NCI-H1436 (cell line): ENCODE results near the gene PSMB11.

Source experiments
- DNase-seq: peaks from one replicate; lab custom pipeline; 2025; lab: John Stamatoyannopoulos, UW

Gene PSMB11

GRCh38 chr14:23015618-23016017, 26.4 kb upstream of the PSMB11 start:
- DNase-seq, result no peak

- no peak for DNase-seq
Measured at GRCh38 chr14:23017091-23017490, 24.9 kb upstream of the PSMB11 start.

DNA sequence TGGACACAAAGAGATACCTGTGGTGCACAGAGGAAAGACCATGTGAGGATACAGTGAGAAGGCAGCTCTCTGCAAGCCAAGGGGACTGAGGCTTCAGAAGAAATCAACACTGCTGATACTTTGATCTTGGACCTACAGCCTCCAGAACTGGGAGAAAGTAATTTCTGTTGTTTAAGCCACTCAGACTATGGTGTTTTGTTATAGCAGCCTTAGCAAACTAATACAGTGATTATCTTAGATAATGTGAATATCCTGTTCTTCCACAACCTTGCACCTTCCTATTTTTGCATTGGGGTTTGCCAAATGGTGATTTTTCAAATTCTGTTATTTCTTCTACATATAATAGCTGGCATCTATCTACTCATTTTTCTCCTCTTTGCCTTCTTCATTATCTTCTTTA, 23.9 kb upstream of the PSMB11 start:
- DNase-seq, result no peak

DNA sequence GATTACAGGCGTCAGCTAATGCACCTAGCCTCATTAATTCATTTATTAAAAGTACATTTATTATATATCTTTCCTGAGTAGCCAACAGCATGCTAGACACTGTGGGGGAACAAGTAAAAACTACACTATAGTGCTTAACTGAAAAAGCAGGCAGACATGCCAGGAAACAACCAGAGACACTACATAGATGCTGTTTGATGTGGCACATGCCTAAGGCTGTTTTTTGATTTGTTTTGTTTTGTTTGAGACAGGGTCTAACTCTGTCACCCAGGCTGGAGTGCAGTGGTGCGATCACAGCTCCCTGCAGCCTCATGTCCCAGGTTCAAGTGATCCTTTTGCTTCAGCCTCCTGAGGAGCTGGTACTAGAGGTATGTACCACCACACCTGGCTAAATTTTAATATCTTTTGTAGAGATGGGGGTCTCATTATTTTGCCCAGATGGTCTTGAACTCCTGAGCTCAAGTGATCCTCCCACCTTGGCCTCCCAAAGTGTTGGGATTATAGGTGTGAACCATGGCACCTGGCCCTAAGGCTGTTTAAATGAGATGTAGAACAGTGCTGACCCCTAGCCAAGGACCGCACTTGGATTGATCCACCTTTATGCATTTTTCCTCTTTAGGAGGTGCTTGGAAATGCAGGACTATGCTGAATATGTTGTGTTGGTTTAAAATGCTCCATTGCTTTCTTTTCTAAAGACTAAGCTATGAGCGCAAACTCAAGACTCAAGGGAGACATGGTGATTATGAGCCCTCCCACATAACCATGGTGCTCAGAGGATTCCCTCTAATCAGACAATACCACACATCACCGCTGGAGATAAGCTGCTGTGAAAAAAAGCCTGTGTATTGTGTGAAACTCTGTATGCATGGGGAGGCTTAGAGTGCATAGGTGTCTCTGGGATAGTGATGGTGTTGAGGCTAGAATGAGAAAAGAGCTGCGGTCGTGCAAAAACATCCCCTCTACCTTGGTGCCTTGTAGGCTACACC, 21.6 kb upstream of the PSMB11 start:
- DNase-seq, result no peak

DNA sequence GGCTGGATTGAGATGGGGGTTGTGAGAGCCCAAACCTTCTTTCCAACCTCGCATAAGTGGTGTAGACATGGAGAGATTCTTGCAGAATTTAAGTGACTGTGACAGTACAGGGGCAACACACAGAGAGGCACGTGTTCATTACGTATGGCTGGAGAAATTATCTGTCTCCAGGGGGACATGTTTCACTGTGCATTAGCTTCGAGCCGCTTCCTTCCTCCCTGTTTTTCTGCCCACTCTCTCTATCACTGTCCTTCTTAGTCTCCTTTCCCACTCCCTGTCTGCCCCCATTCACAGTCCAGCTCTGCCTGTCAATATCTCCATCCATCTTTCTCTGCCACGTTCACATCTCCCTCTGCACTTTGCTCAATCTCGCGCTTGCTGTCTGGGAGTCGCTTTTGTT, 20.6 kb upstream of the PSMB11 start:
- no peak for DNase-seq

DNA sequence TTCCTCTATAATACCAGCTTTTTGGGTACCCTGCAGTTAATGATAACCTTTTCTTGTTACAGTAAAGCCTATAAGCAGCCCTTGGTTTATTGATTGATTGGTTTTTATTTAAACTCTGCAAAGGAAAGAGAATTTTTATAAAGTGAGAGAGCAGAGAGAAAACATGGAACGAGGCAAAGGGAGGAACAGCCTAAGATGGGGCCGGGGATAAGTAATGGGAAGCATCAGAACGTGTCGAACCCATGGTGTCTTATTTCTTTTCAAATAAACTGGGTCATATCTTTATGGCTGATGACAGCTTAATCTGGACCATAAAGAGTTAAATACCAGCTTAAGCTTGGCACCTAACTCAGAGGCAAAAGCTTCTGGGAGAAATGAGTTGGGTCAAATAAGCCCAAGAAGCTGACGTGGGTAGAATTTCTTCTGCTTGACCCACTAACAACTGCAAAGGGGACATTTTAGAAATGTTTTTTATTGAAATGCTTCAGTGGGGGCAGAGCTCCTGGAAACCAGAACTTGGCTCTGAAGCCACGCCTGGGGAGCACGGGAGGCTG, 20.0 kb upstream of the PSMB11 start:
- no peak for DNase-seq

GRCh38 chr14:23023022-23023794, 18.8 kb upstream of the PSMB11 start:
- no peak for DNase-seq

GRCh38 chr14:23023795-23024152, 18.2 kb upstream of the PSMB11 start:
- DNase-seq, result no peak

DNA sequence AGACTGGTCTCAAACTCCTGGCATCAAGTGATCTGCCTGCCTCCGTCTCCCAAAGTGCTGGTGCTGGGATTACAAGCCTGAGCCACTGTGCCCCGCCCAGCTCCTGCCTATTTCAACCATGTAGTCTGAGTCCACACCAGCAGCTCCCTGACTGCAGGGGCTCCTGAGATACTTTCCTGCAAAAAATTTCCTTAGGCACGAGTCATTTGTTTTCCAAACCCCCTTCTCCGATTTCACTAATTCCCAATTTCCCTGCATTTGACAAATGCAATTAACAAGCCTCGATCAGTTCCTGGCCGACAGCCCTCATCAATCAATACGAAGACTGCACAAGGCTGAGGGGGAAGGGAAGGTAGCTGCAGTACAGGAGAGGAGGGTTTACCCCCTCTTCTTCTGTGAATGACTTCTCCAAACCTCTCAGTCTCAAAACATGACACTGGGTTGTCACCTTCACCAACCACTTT, 17.4 kb upstream of the PSMB11 start:
- DNase-seq, result no peak

- DNase-seq, result no peak
Measured at GRCh38 chr14:23025151-23025814, 16.7 kb upstream of the PSMB11 start.

DNA sequence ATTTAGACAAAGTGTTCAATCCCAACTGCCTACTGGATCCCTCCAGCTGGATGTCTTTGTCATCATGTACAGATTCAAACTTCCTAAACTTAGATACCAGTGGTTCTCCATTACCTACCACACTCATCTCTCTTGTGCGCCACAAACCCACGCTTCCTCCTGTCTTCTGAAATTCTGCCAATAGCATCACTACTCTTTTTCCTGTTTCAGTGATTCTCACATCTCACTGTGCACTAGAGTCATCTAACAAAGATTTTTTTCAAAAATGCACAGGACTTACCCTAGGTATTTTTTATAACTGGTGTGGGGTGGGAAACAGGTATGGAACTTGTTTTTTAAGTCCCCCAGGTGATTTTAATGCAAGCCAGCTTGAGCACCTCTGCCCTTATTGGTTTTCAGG, 13.2 kb upstream of the PSMB11 start:
- DNase-seq, result no peak

- DNase-seq, result no peak
Measured at GRCh38 chr14:23030936-23031335, 11.1 kb upstream of the PSMB11 start.

- no peak for DNase-seq
Measured at GRCh38 chr14:23033251-23033727, 8.7 kb upstream of the PSMB11 start.

DNA sequence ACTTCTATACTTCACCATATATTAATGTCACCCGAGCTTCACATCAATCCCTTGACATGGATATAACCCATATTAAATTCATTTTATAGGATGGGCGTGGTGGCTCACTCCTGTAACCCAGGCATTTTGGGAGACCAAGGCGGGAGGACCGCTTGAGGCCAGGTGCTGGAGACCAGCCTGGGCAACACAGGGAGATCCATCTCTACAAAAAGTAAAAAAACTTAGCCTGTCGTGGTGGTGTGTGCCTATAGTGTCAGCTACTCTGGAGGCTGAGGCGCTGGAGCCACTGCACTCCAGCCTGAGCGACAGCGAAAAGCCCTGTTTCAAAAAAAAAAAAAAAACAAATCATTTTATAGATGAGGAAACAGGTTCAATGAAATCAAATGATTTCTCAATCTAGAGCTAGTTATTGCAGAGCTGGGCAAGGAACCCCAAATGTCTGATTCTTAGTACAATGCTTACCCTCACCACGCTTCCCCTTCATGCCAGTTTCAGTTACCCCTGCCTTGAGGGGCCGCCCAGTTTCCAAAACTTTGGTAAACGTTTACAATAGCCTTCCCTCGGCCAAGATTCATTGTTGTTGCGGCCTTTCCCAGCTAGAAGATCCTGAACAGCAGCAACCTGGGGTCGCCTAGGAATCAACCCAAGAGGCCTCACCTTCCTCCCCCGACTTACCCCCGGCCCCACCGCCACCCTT, 8.1 kb upstream of the PSMB11 start:
- no peak for DNase-seq

DNA sequence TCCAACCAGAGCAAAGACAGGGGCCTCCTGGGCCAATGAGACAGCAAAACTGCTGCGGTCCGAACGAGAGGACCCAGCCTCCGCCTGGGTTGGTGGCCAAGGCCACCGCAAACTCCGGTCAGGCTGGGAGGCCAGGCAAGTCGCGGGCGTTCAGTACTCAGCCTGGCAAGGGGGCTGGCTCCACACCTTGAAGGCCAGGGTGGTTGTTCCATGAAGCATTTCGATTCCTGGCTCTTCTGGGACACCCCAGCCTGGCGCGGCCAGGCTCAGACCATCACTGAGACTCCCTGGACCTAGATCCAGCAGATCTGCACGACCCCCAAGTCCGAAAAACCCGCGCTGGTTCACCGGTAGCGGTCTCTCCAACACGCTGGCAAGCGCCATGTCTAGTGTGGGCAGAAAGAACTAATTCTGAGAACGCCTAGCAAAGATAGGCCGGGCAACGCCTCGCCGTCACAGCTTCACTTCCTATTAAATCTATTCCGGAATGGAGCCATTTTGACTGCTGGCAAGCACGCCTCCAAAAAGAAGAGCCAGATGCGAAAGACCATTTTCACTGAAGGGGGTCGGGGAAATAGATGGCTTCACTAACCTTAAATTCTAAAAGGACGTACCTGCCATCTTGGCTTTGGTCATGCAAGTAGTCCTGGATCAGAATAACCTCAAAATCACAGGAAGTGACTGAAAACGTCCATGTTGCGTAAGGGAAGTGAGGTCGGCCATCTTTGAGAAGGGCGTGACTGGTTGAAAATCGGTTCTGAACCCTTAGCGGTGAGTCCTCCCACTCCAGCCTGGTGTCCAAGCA, 7.3 kb upstream of the PSMB11 start, which contains the start of gene PSMB5:
Gene PSMB5, minus strand, starts transcription at position 403 of the 805 bp plus-strand sequence. Its CDS starts 19 bp downstream, at position 384.
- DNase-seq, result no peak

- no peak for DNase-seq
Measured at GRCh38 chr14:23035303-23036144, 6.5 kb upstream of the PSMB11 start.

DNA sequence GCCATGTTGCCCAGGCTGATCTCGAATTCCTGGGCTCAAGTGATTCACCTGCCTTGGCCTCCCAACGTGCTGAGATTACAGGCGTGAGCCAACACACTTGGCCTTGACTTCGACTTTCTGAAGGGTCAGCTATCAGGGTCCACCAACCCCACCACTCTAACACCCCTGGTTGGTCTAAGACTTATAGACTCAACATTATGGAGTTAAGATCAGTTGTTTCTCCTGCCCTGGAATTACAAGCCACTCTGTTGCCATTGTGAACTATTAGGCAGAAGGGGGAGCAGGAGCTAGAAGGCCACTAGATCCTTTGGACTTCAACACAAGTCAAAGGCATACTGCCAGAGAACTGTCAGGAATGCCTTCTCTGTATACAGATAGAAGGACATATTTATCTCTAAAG, 1.9 kb upstream of the PSMB11 start:
- DNase-seq, result no peak

GRCh38 chr14:23041729-23042128, 283 bp upstream of the PSMB11 start:
- no peak for DNase-seq

DNA sequence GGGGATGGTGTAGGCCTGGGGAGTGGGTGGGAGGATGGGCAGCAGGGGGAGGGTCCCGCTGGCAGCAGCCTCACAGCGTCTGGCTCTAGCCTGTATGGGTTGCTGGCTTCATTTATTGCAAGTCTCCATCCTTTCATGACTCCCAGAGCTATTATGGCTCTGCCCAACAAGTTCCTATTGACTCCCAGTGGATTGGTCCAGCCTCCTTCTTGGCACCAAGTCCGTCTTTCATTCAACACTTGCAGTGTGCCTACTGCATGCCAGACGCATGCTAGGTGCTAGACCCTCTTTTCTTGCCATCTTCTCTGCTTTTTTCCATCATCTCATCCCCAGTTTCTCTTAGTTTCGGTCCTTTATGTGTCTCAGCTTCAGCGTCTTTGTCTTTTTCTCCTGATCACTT, 1.1 kb downstream of the PSMB11 start:
- no peak for DNase-seq

DNA sequence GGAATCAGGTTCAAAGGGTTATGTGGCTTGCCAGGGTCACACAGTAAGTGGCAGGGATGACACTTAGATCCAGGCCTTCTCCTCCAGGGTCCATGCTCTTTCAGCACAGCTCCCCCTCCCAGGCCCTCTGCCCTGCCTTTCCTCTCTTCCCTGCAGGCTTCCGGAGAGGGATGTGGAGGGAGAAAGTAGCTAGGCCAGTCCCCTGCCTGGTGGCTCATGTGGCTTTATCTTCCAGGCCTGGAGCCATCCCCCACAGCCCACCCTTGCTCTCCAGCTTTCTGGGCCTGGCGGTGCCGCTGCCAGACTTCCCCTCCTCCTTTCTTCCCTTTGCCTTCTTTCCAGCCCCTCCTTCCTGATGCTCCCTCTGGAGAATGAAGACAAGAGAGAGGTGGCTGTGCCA, 1.7 kb downstream of the PSMB11 start:
- DNase-seq, result no peak
